Natural killer cell (primary cell): ENCODE measurements around the gene GAP43. TPM values are rescaled to one million over a fixed set of nuclear protein-coding genes. Genes with fewer than 3 reads are reported as not detected.

Experiments used
- ATAC-seq, 3 donors: fragments of 150-1000 bp in 2 of 3; fragments of 200-7000 bp in 1 of 3; cut with Tn5 transposase; 1 replicate in 1 of 3; 2 replicates in 2 of 3; pipeline ENCODE4 v1.10.0; 2021; ENCODE audit warnings: mild to moderate bottlenecking in 2 of 3, moderate library complexity in 2 of 3
- DNase-seq, 2 donors: peaks; one replicate each; pipeline versions ENCODE4 v3.0.0 to v3.0.0-alpha.2; 2013 to 2021; ENCODE audit warnings: mixed read lengths in 1 of 2
- H3K27ac ChIP-seq: one replicate; pipeline ENCODE4 v1.5.1; 2013; ENCODE audit warnings: mild to moderate bottlenecking, low read length
- H3K27me3 ChIP-seq: one replicate; pipeline ENCODE4 v1.6.1; 2013; ENCODE audit warnings: low read length; ENCODE audit not compliant: control insufficient read depth, insufficient read depth
- H3K36me3 ChIP-seq: one replicate; pipeline ENCODE4 v1.6.1; 2013; ENCODE audit warnings: low read length; ENCODE audit not compliant: control insufficient read depth, insufficient read depth
- H3K4me1 ChIP-seq: one replicate; pipeline ENCODE4 v1.6.1; 2013; ENCODE audit warnings: low read length; ENCODE audit not compliant: control insufficient read depth, insufficient read depth
- H3K4me3 ChIP-seq: one replicate; pipeline ENCODE4 v1.5.1; 2013; ENCODE audit warnings: low read length
- H3K9me3 ChIP-seq: one replicate; pipeline ENCODE4 v1.6.1; 2013; ENCODE audit warnings: low read length; ENCODE audit not compliant: control insufficient read depth, insufficient read depth
- H3K27ac Mint-ChIP-seq, 2 donors: one replicate each; pipeline ENCODE4 v1.8.0; 2022; ENCODE audit warnings: mild to moderate bottlenecking in 2 of 2, mixed read lengths in 2 of 2, moderate library complexity in 1 of 2
- H3K27me3 Mint-ChIP-seq, 2 donors: one replicate each; pipeline ENCODE4 v1.8.0; 2022; ENCODE audit warnings: low read depth in 2 of 2, mixed read lengths in 2 of 2
- H3K36me3 Mint-ChIP-seq: one replicate; pipeline ENCODE4 v1.8.0; 2022; ENCODE audit warnings: mixed read lengths
- H3K4me1 Mint-ChIP-seq, 2 donors: one replicate each; pipeline ENCODE4 v1.8.0; 2022; ENCODE audit warnings: mixed read lengths in 2 of 2
- H3K4me3 Mint-ChIP-seq: one replicate; pipeline ENCODE4 v1.8.0; 2022; ENCODE audit warnings: mild to moderate bottlenecking, moderate library complexity, mixed read lengths
- H3K9me3 Mint-ChIP-seq, 2 donors: one replicate each; pipeline ENCODE4 v1.8.0; 2022; ENCODE audit warnings: mixed read lengths in 2 of 2
- CTCF ChIP-seq: fragments of 200-600 bp; IDR thresholded peaks from one replicate; pipeline ENCODE4 v1.8.0; 2022; ENCODE audit warnings: antibody characterized with exemption
- WGBS: methylation state at CpG from one replicate; pipeline ENCODE4 v1.1.7; 2013; ENCODE audit warnings: missing lambda C conversion rate; ENCODE audit not compliant: insufficient coverage; 5-methylcytosine and 5-hydroxymethylcytosine counted together
- intact Hi-C: fragments of 100-400 bp; cut with micrococcal nuclease; formaldehyde crosslinking; loops from one replicate; pipeline ENCODE4 v1.14.2; 2022
- total RNA-seq, 4 donors: library from RNA; stranded (reverse); fragments of 120-200 nt in 1 of 4; gene quantifications; one replicate each; pipeline versions ENCODE4 v1.2.3 to v1.2.4, GENCODE V29; 2013 to 2022

The GAP43 gene
- total RNA-seq, 3 donors from 2014 or later (not counting 1 experiment from before 2014, with no cell fraction given), result 0.14 TPM; not detected in 2

GRCh38 chr3:115683773-115684172 is 60.5 kb downstream of the GAP43 start:
- H3K9me3 ChIP-seq, result no peaks in the 10 kb centered on the region
- no peak overlapping the region for H3K4me3 ChIP-seq
- Mint-ChIP-seq H3K36me3 (no peaks in the 10 kb centered on the region), H3K27ac (no peak overlapping the region), H3K4me3 (no peak overlapping the region), H3K27me3 (peaks cover 31 to 47% of the 10 kb centered on the region in 2 donors), H3K4me1 (no peaks in the 10 kb centered on the region), H3K9me3 (no peaks in the 10 kb centered on the region)
- no peaks in the 10 kb centered on the region for H3K4me1 ChIP-seq
- H3K27ac ChIP-seq, result no peak overlapping the region
- intact Hi-C loops, result no loop called here
- H3K36me3 ChIP-seq, result no peaks in the 10 kb centered on the region
- TF ChIP-seq CTCF, result no peak
- DNase-seq (no peak), ATAC-seq (no peak)
- no CpG with 5 or more reads among the region's 3 CpGs for WGBS
- H3K27me3 ChIP-seq, result peaks cover 9% of the 10 kb centered on the region

- H3K36me3 Mint-ChIP-seq, result no peaks in the 10 kb centered on the region
These were observed 61.8 kb downstream of the GAP43 start for GRCh38 chr3:115685097-115685496.

GRCh38 chr3:115687721-115688120 is 64.4 kb downstream of the GAP43 start:
- H3K4me3 Mint-ChIP-seq, result no peak overlapping the region
- H3K27ac Mint-ChIP-seq, result no peak overlapping the region
- intact Hi-C loops, result no loop called here
- Histone ChIP-seq H3K36me3 (no peaks in the 10 kb centered on the region), H3K27ac (no peak overlapping the region), H3K27me3 (no peaks in the 10 kb centered on the region), H3K9me3 (no peaks in the 10 kb centered on the region), H3K4me1 (no peaks in the 10 kb centered on the region), H3K4me3 (no peak overlapping the region)
- 96% methylated on average over 4 of the region's 6 CpGs for WGBS
- no peak for DNase-seq
- TF ChIP-seq CTCF, result no peak
- ATAC-seq, result no peak
- peaks cover 23% of the 10 kb centered on the region in 2 donors for H3K27me3 Mint-ChIP-seq
- H3K36me3 Mint-ChIP-seq, result no peaks in the 10 kb centered on the region
- H3K4me1 Mint-ChIP-seq, result no peaks in the 10 kb centered on the region
- H3K9me3 Mint-ChIP-seq, result no peaks in the 10 kb centered on the region

More at GRCh38 chr3:115685097-115685496, 61.8 kb downstream of the GAP43 start:
- Histone ChIP-seq H3K9me3 (no peaks in the 10 kb centered on the region), H3K4me1 (no peaks in the 10 kb centered on the region), H3K27ac (no peak overlapping the region), H3K27me3 (peaks cover 6% of the 10 kb centered on the region), H3K36me3 (no peaks in the 10 kb centered on the region), H3K4me3 (no peak overlapping the region)
- Mint-ChIP-seq H3K4me1 (no peaks in the 10 kb centered on the region), H3K9me3 (no peaks in the 10 kb centered on the region), H3K4me3 (no peak overlapping the region), H3K27ac (no peak overlapping the region), H3K27me3 (peaks cover 26 to 39% of the 10 kb centered on the region in 2 donors)
- no peak for DNase-seq
- TF ChIP-seq CTCF, result no peak
- ATAC-seq, result no peak
- intact Hi-C loops, result no loop called here

- Histone ChIP-seq H3K4me1 (no peaks in the 10 kb centered on the region), H3K27ac (no peak overlapping the region), H3K4me3 (no peak overlapping the region), H3K36me3 (no peaks in the 10 kb centered on the region), H3K9me3 (no peaks in the 10 kb centered on the region), H3K27me3 (no peaks in the 10 kb centered on the region)
- ATAC-seq (no peak), DNase-seq (no peak)
- intact Hi-C loops, result no loop called here
- H3K27me3 Mint-ChIP-seq, result peaks cover 20 to 23% of the 10 kb centered on the region in 2 donors
- 89% methylated on average over 7 of the region's 7 CpGs for WGBS
- no peak overlapping the region for H3K4me3 Mint-ChIP-seq
- no peak overlapping the region for H3K27ac Mint-ChIP-seq
- no peak for TF ChIP-seq CTCF
- H3K36me3 Mint-ChIP-seq, result no peaks in the 10 kb centered on the region
- no peaks in the 10 kb centered on the region for H3K9me3 Mint-ChIP-seq
- H3K4me1 Mint-ChIP-seq, result no peaks in the 10 kb centered on the region
These were observed 65.1 kb downstream of the GAP43 start for GRCh38 chr3:115688418-115688817.
